Activated CD8-positive, alpha-beta memory T cell treated with anti-CD3 and anti-CD28 coated beads, Interleukin-2, amount 50 U/mL, for 1 hour (primary cell): ENCODE measurements around the gene PLCL2.

Source experiments
- DNase-seq: peaks from one replicate; pipeline ENCODE4 v3.0.0-alpha.2; 2020; ENCODE audit errors: extremely low read depth

Gene PLCL2

GRCh38 chr3:16893618-16894200, 9.0 kb downstream of the PLCL2 start:
- DNase-seq = no peak

- DNase-seq = no peak
These were observed 11.4 kb downstream of the PLCL2 start for GRCh38 chr3:16896094-16896627.

GRCh38 chr3:16896820-16897219, 12.1 kb downstream of the PLCL2 start:
- DNase-seq = no peak

GRCh38 chr3:16897254-16897926, 12.6 kb downstream of the PLCL2 start:
- no peak for DNase-seq

GRCh38 chr3:16898595-16899395, 14.0 kb downstream of the PLCL2 start:
- no peak for DNase-seq

DNA sequence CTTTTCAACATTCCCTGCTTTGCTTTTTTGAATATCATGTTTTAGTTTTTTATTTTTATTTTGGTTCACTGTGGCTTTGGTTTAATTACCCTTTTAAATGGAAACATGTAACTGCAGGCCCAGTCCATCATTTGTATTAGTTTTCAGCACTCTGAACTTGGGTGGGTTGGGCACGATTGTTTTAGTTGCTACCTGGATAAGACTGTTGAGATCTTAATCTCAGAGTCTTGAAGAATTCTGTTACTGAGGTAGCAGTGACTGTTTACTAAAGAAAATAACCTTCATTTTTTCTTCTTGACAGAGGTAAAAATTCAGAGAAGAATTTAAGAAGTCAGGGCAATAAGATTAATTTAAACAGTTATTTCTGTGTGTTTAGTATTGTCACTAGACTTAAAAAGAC, 15.2 kb downstream of the PLCL2 start:
- no peak for DNase-seq

- no peak for DNase-seq
These were observed 16.2 kb downstream of the PLCL2 start for GRCh38 chr3:16900779-16901440.

DNA sequence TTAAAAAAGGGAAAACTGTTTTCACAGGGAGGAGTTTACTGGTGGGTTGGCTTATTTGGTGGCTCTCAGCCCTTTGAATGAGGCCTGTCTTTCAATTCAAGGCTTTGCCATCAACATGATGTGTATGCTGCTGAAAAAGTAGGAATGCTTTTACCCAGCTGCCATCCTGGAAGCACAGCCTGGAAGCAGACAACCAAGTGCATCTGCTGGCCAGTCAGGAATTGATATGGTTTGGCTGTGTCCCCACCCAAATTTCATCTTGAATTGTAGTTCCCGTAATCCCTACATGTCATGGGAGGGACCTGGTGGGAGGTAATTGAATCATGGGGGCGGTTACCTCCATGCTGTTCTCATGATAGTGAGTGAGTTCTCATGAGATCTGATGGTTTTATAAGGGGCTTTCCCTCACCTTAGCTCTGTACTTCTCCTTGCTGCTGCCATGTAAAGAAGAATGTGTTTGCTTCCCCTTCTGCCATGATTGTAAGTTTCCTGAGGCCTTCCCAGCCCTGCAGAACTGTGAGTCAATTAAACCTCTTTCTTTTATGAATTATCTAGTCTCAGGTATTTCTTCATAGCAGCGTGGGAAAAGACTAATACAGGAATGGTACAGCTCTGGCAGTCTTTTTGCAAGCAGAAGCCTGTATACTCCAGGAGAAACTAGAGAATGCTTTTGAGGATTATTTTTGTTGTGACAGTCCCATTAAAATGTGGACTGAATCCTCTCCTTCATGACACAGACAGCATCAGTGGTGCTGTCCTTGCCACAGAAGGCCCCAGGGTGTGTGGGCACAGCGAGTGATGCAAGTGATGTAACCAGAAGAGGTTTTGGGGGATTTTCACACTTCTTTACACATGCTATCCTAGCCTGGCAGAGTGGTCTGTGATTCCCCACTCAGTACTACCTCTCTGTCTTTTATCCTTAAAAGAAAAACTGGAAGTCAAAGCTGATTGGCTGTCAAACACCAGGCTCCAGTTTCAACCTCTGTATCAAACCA, 20.0 kb downstream of the PLCL2 start:
- DNase-seq = no peak

DNA sequence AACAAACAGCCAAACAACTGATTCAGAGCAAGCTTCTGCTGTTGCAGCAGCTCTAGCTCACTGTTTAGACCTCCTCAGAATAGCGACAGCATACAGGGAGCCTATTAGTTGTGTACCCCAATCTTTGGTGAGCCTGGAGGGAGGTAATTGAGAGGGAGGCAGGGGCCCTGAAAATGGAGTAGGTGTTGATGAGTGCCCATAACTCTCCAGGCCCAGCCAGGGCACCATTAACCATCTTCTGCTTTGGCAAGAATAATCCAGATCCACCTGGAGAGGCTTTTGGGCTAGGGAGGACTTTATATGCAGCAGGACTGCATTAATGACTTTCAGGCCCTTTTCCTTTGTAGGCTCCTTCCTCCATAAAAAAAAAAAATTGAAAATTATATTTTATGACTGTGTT, 20.9 kb downstream of the PLCL2 start:
- no peak for DNase-seq

DNA sequence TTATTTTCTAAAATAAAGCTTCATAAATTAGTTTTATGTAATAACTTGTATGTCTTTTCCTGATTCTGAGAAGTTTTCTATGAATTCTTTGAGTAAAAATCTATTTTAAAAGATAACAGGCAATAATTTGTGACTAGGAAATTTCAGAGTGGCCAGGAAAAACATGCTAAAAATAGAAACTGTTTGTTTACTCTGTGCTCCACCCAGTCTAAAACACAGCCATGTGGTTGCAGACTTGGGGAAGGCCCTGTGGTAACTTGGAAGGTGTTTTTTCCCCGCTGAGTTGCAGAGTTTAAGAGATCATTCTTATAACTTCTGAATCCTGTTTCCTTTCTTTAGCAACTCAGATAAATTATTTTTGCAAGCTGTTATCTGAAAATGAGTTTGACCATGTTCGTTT, 21.9 kb downstream of the PLCL2 start:
- DNase-seq = no peak

DNA sequence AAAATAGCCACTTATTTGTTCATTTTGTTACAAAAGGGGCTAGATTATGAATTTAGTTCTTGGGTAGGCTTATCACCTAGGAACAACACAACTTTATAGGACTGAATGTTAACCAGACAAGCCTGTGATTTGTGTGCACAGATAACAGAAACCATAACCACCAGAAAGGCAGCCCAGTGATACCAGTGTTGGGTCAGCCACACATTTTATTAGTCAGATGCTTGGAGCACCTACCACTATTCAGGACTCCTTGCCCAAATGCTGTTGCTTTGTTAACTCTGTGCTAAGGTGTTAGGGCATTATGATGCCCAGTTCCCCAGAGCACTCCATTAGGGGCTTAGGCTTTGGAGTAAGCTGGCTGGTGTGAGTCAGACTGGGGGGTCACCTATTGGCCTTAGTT, 22.5 kb downstream of the PLCL2 start:
- DNase-seq = no peak

DNA sequence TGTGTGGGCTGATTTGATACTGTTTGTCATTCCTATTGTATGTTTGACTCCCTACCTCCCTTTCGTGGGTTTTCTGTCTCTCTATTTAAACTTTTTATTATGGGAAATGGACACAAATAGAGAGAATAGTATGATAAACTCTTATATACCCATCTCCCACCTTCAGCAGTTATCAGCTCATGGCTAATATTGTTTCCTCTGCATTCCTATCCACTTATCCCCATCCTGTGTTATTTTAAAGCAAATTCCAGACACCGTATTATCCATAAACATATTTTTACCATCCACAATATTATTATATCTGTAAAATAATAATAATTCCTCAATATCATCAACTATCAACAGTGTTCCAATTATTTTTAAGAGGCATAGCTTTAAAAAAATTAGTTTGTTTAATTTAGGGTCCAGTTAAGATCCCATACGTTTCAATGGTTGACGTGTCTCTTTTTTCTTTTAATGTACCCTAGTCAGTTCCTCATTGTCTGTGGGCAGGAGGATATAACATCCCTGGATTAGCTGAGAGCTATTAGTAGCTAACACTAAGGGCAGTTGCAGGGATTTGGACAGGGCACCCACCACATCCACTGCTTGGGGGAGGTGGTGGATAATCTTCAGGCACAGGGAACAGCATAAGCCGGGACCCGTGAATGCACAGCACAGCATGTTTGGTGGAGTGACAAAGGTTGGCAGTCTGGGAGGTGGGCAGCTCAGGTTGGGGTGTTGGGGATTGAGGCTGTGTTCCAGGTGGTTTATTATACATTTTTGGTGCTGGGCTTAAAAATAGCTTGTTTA, 23.5 kb downstream of the PLCL2 start:
- DNase-seq = no peak

DNA sequence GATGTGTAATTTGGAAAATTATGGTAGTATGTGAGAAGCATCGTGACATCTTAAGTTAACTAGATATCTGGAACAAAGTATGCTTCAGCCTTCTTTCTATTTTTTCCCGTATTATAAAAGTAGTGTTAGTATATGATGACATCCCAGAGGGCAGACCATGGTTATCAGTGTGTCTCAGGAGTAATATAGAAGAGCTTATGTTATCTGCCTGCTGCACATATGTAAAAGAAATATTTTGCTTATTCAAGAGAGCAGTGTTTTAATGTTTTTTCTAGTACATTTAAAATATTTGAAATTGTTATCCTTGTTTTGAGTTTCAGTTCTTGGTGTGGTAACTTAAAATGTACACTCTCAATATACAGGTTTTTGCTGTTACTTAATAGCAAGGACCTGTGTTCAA, 24.1 kb downstream of the PLCL2 start:
- DNase-seq = no peak

- no peak for DNase-seq
These were observed 25.0 kb downstream of the PLCL2 start for GRCh38 chr3:16909802-16910201.

GRCh38 chr3:16910207-16910606, 25.5 kb downstream of the PLCL2 start:
- no peak for DNase-seq

DNA sequence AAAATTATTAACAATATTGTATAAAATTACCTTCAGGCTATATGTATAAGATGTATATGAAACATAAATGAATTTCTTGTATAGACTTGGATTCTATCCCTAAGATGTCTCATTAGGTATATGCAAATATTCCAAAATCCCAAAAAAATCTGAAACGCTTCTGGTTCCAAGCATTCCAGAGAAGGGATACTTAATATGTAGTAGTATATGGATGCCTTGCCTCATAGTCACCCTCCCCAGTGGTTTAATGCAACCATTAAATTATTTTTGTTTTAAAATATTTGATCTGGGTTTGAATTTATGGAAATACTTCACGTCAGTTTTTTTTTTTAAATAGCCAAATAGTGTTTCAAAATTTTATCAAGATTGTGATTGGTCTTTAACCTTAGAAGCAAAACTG, 27.2 kb downstream of the PLCL2 start:
- DNase-seq = no peak

DNA sequence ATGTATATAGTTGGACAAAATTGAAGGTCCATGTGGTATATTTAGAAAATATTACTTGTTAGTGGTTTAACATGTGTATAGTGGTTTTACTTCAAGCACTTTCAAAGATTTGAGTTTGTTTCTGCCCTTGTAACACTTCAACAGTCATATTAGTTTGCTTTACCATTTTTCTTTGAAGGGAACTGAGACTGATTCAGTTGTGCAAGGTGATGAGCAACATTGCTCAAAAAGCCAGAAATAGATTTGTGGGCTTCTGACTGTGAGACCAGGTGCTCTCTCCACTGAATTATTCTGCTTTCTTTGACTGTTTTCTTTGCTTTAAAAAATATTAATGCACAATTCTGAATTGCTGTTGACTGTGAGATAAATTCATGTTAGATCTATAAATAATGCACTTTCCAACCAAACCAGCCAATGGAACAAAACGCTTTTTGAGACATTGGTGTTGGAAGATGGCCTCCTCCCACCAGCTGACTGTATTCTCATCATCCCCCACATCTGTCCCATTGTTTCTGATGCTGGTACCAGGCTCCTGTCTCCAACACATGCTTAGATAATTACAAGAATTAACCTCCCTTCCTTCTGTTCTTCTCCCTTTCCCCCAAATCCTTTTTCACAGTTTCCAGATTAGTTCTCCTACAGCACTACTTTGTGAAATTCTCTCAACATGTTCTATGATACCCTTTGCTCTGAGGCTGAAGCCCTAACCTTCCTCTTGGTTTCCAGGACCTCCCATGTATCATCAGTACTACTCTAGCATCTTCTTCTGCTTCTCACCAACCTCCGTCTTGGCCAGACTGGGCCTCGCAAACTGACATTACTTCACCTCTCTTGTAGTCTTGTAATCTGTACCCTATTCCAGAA, 27.9 kb downstream of the PLCL2 start:
- DNase-seq = no peak

- DNase-seq = no peak
These were observed 28.5 kb downstream of the PLCL2 start for GRCh38 chr3:16913264-16913580.

DNA sequence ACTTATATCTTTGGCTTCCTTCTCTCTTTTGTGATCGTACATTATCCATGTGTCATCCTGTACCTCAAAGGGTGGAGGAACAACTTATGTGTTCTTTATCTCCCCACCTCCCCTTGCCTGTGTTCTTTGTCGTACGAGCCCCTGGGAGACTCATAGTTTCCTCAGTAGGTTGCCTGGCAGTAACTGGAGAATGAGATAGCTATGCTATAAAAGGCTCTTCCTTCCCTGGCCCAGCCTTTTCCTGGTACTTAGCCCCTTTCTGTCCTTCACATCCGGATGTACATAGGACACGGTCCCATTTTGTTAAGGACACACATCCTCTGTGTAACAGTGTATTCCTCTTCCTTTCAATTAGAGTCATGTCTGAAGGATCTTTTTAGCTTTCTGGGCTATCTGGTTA, 32.1 kb downstream of the PLCL2 start:
- DNase-seq = no peak
